ENCODE data around the gene HMGN4.

- TF ChIP-seq, protein P1, sequence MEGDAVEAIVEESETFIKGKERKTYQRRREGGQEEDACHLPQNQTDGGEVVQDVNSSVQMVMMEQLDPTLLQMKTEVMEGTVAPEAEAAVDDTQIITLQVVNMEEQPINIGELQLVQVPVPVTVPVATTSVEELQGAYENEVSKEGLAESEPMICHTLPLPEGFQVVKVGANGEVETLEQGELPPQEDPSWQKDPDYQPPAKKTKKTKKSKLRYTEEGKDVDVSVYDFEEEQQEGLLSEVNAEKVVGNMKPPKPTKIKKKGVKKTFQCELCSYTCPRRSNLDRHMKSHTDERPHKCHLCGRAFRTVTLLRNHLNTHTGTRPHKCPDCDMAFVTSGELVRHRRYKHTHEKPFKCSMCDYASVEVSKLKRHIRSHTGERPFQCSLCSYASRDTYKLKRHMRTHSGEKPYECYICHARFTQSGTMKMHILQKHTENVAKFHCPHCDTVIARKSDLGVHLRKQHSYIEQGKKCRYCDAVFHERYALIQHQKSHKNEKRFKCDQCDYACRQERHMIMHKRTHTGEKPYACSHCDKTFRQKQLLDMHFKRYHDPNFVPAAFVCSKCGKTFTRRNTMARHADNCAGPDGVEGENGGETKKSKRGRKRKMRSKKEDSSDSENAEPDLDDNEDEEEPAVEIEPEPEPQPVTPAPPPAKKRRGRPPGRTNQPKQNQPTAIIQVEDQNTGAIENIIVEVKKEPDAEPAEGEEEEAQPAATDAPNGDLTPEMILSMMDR (IDR thresholded peaks at IDR 0.05), result no peak
- no peak for TF ChIP-seq EP300 (IDR thresholded peaks at IDR 0.05)
Measured at GRCh38 chr6:26536571-26537159, 1.5 kb upstream of the HMGN4 start.

All from ovary (tissue), 3 donors.